HepG2 (cell line): Measurements from ENCODE around the gene MSH3. TPM values are rescaled to one million over a fixed set of nuclear protein-coding genes. Genes with fewer than 3 reads are reported as not detected.

Source experiments
- ARNTL ChIP-seq: sonication (generic); formaldehyde crosslinking; IDR thresholded peaks from 2 replicates; pipeline ENCODE4 v1.4.0; 2020; ENCODE audit warnings: mild to moderate bottlenecking, missing genetic modification reagents
- DMAP1 ChIP-seq: IDR thresholded peaks from 2 replicates; pipeline ENCODE4 v1.6.1; 2016
- DNMT3B ChIP-seq: conservative IDR thresholded peaks from 2 replicates; pipeline ENCODE4 v1.6.1; 2016; ENCODE audit warnings: missing biosample characterization, control low read depth
- GTF3A ChIP-seq: sonication (generic); formaldehyde crosslinking; conservative IDR thresholded peaks from 2 replicates; pipeline ENCODE4 v1.4.0; 2020; ENCODE audit warnings: mild to moderate bottlenecking, missing genetic modification reagents
- NONO ChIP-seq, 2 experiments: fragments of 450-650 bp in 1 of 2; sonication (generic) in 1 of 2; formaldehyde crosslinking in 1 of 2; IDR thresholded peaks in 1 of 2; conservative IDR thresholded peaks in 1 of 2; 2 replicates each; pipeline versions ENCODE4 v1.6.1 to v1.8.0; 2017 to 2022; ENCODE audit warnings: mild to moderate bottlenecking in 1 of 2, missing genetic modification reagents in 1 of 2, moderate library complexity in 1 of 2
- RXRB ChIP-seq: IDR thresholded peaks from 2 replicates; pipeline ENCODE4 v1.6.1; 2016; ENCODE audit warnings: borderline replicate concordance, missing genetic modification reagents, missing compliant biosample characterization
- SKI ChIP-seq: fragments of 450-650 bp; IDR thresholded peaks from one replicate; pipeline ENCODE4 v1.6.1; 2018; ENCODE audit warnings: mild to moderate bottlenecking; ENCODE audit not compliant: partially characterized antibody
- SP5 ChIP-seq: IDR thresholded peaks from 2 replicates; pipeline ENCODE4 v1.6.1; 2016; ENCODE audit warnings: low read depth, borderline replicate concordance
- TAF1 ChIP-seq: sonication (generic); formaldehyde crosslinking; IDR thresholded peaks from 2 replicates; pipeline ENCODE4 v1.4.0; 2020; ENCODE audit warnings: missing genetic modification reagents
- YY1 ChIP-seq: IDR thresholded peaks from 2 replicates; pipeline ENCODE4 v1.6.1; 2011; ENCODE audit warnings: low read length, low read depth, moderate library complexity, mild to moderate bottlenecking; ENCODE audit not compliant: insufficient read depth, insufficient replicate concordance
- ZNF124 ChIP-seq: sonication (generic); formaldehyde crosslinking; IDR thresholded peaks from 2 replicates; pipeline ENCODE4 v1.4.0; 2020; ENCODE audit warnings: missing genetic modification reagents
- ZNF160 ChIP-seq: sonication (generic); formaldehyde crosslinking; IDR thresholded peaks from 2 replicates; pipeline ENCODE4 v1.8.0; 2022; ENCODE audit warnings: mild to moderate bottlenecking, inconsistent platforms, missing genetic modification reagents
- ZNF263 ChIP-seq: sonication (generic); formaldehyde crosslinking; IDR thresholded peaks from 2 replicates; pipeline ENCODE4 v1.4.0; 2020; ENCODE audit warnings: missing genetic modification reagents
- ZNF430 ChIP-seq: sonication (generic); formaldehyde crosslinking; IDR thresholded peaks from 2 replicates; pipeline ENCODE4 v1.9.0; 2021; ENCODE audit warnings: mild to moderate bottlenecking, missing genetic modification reagents
- ZNF674 ChIP-seq: sonication (generic); formaldehyde crosslinking; IDR thresholded peaks from 2 replicates; pipeline ENCODE4 v1.5.0; 2020; ENCODE audit warnings: low read depth, mild to moderate bottlenecking, missing genetic modification reagents
- ZNF841 ChIP-seq: sonication (generic); formaldehyde crosslinking; IDR thresholded peaks from 2 replicates; pipeline ENCODE4 v1.8.1; 2023; ENCODE audit warnings: missing genetic modification reagents, borderline replicate concordance
- polyA plus RNA-seq, 8 experiments: library from polyadenylated mRNA; depleted of rRNA in 3 of 8; stranded (reverse) in 7 of 8; unstranded in 1 of 8; fragments of >200 nt; fragmentation: Illumina TruSeq in 4 of 8; extraction: Trizol in 4 of 8; gene quantifications; 2 replicates each; pipeline versions ENCODE4 v1.2.1 to v1.2.3, GENCODE V29; 2011 to 2016; ENCODE audit warnings: low read depth in 4 of 8, missing spikeins in 1 of 8, mixed read lengths in 1 of 8; ENCODE audit not compliant: insufficient read depth in 1 of 8
- total RNA-seq, 5 experiments: library from RNA; depleted of rRNA; stranded (reverse); fragments of >200 nt; fragmentation: Illumina TruSeq; extraction: Trizol; gene quantifications; 2 replicates each; pipeline ENCODE4 v1.2.3, GENCODE V29; 2016; ENCODE audit warnings: low read depth in 1 of 5
- TF ChIP-seq, protein P1 (sequence below): sonication (generic); formaldehyde crosslinking; IDR thresholded peaks from 2 replicates; pipeline ENCODE4 v1.5.0; 2020; ENCODE audit warnings: mild to moderate bottlenecking, missing genetic modification reagents, borderline replicate concordance
- TF ChIP-seq, protein P2 (sequence below): sonication (generic); formaldehyde crosslinking; IDR thresholded peaks from 2 replicates; pipeline ENCODE4 v1.8.0; 2022; ENCODE audit warnings: missing genetic modification reagents, mild to moderate bottlenecking, borderline replicate concordance
- TF ChIP-seq, protein P3 (sequence below): sonication (generic); formaldehyde crosslinking; IDR thresholded peaks from 2 replicates; pipeline ENCODE4 v1.4.0; 2020; ENCODE audit warnings: missing genetic modification reagents

Gene MSH3
- total and polyA plus RNA-seq, 2 of the 13 experiments (the other 11 are each of a cell fraction or from before 2014, with no cell fraction given), result 4.0 to 16.4 TPM

DNA sequence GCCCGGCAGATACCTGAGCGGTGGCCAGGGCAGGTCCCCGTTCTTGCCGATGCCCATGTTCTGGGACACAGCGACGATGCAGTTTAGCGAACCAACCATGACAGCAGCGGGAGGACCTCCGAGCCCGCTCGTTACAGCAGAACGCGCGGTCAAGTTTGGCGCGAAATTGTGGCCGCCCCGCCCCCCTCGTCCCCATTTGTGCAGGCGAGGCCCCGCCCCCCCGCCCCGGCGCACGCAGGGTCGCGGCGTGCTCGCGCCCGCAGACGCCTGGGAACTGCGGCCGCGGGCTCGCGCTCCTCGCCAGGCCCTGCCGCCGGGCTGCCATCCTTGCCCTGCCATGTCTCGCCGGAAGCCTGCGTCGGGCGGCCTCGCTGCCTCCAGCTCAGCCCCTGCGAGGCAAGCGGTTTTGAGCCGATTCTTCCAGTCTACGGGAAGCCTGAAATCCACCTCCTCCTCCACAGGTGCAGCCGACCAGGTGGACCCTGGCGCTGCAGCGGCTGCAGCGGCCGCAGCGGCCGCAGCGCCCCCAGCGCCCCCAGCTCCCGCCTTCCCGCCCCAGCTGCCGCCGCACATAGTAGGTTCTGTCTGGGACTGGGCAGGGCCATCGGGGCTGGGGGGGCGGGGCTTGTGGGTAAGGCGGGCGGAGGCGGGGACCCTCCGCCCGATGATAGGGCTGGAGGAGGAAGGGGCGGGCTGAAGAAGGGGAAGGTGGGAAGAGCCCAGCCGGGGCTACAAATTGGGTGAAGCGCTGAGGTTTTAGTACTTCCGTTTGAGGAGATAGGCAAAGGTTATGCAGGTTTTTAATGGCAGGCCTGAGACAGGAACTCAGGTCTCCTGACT is at the start of gene MSH3, which contains the start of gene DHFR (continued):
- TF ChIP-seq ZNF674 (CRISPR knock-in tag) (no peak), DNMT3B (CRISPR knock-in tag) (0 out of 2 replicates have a peak, but pooled peaks have one; percentile 32), ZNF160 (CRISPR knock-in tag) (0 out of 2 replicates have a peak, but pooled peaks have one; percentile 22), ZNF124 (CRISPR knock-in tag) (peak; percentile 49; the same call in 1 of the 2 replicates), ARNTL (peak; percentile 71), YY1 (peak; percentile 74), NONO (IDR thresholded peaks at IDR 0.05) (no peak), NONO (CRISPR knock-in tag; conservative IDR thresholded peaks at IDR 0.05) (peak; percentile 61), SP5 (CRISPR knock-in tag) (peak; percentile 21; the same call in 1 of the 2 replicates), GTF3A (CRISPR knock-in tag) (no peak; the same call in 1 of the 2 replicates), TAF1 (peak; percentile 80), DMAP1 (peak; percentile 74; the same call in 1 of the 2 replicates), ZNF263 (CRISPR knock-in tag) (peak; percentile 46; the same call in 1 of the 2 replicates), ZNF841 (no peak), ZNF430 (CRISPR knock-in tag) (peak; percentile 89; the same call in 1 of the 2 replicates), SKI (peak; percentile 85), RXRB (CRISPR knock-in tag) (peak; percentile 7; the same call in 1 of the 2 replicates)
- TF ChIP-seq, protein P1, sequence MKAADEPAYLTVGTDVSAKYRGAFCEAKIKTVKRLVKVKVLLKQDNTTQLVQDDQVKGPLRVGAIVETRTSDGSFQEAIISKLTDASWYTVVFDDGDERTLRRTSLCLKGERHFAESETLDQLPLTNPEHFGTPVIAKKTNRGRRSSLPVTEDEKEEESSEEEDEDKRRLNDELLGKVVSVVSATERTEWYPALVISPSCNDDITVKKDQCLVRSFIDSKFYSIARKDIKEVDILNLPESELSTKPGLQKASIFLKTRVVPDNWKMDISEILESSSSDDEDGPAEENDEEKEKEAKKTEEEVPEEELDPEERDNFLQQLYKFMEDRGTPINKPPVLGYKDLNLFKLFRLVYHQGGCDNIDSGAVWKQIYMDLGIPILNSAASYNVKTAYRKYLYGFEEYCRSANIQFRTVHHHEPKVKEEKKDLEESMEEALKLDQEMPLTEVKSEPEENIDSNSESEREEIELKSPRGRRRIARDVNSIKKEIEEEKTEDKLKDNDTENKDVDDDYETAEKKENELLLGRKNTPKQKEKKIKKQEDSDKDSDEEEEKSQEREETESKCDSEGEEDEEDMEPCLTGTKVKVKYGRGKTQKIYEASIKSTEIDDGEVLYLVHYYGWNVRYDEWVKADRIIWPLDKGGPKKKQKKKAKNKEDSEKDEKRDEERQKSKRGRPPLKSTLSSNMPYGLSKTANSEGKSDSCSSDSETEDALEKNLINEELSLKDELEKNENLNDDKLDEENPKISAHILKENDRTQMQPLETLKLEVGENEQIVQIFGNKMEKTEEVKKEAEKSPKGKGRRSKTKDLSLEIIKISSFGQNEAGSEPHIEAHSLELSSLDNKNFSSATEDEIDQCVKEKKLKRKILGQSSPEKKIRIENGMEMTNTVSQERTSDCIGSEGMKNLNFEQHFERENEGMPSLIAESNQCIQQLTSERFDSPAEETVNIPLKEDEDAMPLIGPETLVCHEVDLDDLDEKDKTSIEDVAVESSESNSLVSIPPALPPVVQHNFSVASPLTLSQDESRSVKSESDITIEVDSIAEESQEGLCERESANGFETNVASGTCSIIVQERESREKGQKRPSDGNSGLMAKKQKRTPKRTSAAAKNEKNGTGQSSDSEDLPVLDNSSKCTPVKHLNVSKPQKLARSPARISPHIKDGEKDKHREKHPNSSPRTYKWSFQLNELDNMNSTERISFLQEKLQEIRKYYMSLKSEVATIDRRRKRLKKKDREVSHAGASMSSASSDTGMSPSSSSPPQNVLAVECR (CRISPR knock-in tag), result peak; percentile 90
- TF ChIP-seq, protein P2, sequence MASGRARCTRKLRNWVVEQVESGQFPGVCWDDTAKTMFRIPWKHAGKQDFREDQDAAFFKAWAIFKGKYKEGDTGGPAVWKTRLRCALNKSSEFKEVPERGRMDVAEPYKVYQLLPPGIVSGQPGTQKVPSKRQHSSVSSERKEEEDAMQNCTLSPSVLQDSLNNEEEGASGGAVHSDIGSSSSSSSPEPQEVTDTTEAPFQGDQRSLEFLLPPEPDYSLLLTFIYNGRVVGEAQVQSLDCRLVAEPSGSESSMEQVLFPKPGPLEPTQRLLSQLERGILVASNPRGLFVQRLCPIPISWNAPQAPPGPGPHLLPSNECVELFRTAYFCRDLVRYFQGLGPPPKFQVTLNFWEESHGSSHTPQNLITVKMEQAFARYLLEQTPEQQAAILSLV (CRISPR knock-in tag), result peak; percentile 74; the same call in 1 of the 2 replicates
- TF ChIP-seq, protein P3, sequence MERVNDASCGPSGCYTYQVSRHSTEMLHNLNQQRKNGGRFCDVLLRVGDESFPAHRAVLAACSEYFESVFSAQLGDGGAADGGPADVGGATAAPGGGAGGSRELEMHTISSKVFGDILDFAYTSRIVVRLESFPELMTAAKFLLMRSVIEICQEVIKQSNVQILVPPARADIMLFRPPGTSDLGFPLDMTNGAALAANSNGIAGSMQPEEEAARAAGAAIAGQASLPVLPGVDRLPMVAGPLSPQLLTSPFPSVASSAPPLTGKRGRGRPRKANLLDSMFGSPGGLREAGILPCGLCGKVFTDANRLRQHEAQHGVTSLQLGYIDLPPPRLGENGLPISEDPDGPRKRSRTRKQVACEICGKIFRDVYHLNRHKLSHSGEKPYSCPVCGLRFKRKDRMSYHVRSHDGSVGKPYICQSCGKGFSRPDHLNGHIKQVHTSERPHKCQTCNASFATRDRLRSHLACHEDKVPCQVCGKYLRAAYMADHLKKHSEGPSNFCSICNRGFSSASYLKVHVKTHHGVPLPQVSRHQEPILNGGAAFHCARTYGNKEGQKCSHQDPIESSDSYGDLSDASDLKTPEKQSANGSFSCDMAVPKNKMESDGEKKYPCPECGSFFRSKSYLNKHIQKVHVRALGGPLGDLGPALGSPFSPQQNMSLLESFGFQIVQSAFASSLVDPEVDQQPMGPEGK (CRISPR knock-in tag), result peak; percentile 39; the same call in 1 of the 2 replicates
